GM19240 (cell line): ENCODE results near the gene PPP2R3B.
"Not testable (repeated sequence)": the region's sequence is repeated elsewhere in the genome, so short reads cannot be mapped to it uniquely, and the experiment has no call there.

Source experiments
- DNase-seq: peaks from one replicate; pipeline ENCODE4 v3.0.0; 2011; ENCODE audit warnings: low spot score; ENCODE audit not compliant: insufficient read length

The PPP2R3B gene

GRCh38 chrX:305781-306613 lies 80.7 kb downstream of the PPP2R3B start:
- not testable (repeated sequence) for DNase-seq

- DNase-seq: no peak
Observed at GRCh38 chrX:302975-303374, 83.7 kb downstream of the PPP2R3B start.

- DNase-seq: no peak
Observed at GRCh38 chrX:300334-300733, 86.4 kb downstream of the PPP2R3B start.

GRCh38 chrX:298993-299392 lies 87.7 kb downstream of the PPP2R3B start:
- DNase-seq: no peak

- no peak for DNase-seq
Observed at GRCh38 chrX:295136-295535, 91.6 kb downstream of the PPP2R3B start.

GRCh38 chrX:292900-293897 lies 93.5 kb downstream of the PPP2R3B start:
- DNase-seq: no peak

- no peak for DNase-seq
Observed at GRCh38 chrX:291411-291901, 95.3 kb downstream of the PPP2R3B start.

- DNase-seq: no peak
Observed at GRCh38 chrX:290476-291166, 96.1 kb downstream of the PPP2R3B start.

GRCh38 chrX:288561-288991 lies 98.1 kb downstream of the PPP2R3B start:
- DNase-seq: no peak

GRCh38 chrX:287670-288069 lies 99.0 kb downstream of the PPP2R3B start:
- no peak for DNase-seq

GRCh38 chrX:285076-285677 lies 101.5 kb downstream of the PPP2R3B start:
- no peak for DNase-seq
